HG03565 (cell line): ENCODE measurements around the gene SNRPB.

Source experiments
- ATAC-seq: cut with Tn5 transposase; IDR thresholded peaks from one replicate; pipeline ENCODE4 v1.9.1; 2021; ENCODE audit warnings: mild to moderate bottlenecking, moderate library complexity; ENCODE audit not compliant: unreplicated experiment

Gene SNRPB

GRCh38 chr20:2430538-2430937, 40.1 kb downstream of the SNRPB start:
- ATAC-seq = no peak

GRCh38 chr20:2429051-2429450, 41.5 kb downstream of the SNRPB start:
- ATAC-seq = no peak

- ATAC-seq = no peak
These were observed 49.3 kb downstream of the SNRPB start for GRCh38 chr20:2421247-2421646.

GRCh38 chr20:2420510-2420909, 50.1 kb downstream of the SNRPB start:
- no peak for ATAC-seq

GRCh38 chr20:2418388-2418787, 52.2 kb downstream of the SNRPB start:
- ATAC-seq = no peak

- no peak for ATAC-seq
These were observed 53.4 kb downstream of the SNRPB start for GRCh38 chr20:2417213-2417541.

DNA sequence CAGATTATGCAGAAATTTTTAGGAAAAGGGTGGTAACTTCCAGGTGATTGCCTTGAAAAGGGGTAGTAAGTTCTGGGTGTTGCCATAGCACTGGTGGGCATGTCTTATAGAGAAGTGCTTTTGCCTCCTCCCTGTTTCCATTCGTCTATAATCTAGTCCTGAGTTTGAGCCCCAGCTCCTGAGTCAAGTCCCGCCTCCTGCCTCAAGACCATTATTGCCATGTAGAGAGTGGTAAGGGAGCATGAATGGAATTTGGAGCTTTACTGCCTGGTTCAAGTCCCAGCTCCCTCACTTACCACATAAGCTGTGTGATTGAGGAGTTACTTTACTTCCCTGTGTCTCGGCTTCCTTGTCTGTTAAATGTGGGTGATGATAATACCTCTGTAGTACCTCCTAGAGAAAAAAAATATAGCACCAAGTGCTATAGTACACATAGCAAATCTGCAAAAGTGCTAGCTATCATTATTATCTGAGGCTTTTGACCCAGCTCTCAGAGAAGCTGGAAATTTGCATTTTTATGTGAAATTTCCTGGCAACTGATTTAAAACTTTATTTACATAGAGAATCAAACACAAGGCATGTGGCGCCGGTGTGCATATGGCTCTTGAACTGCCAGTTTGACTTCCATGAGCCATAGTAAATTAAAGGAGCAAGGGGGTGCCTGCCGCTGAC, 53.9 kb downstream of the SNRPB start:
- ATAC-seq = no peak
